ENCODE data around the gene PLAC9.

The PLAC9 gene

GRCh38 chr10:80191589-80192270, 59.2 kb downstream of the PLAC9 start:
- TF ChIP-seq POLR2A (IDR thresholded peaks at IDR 0.05; ENCODE audit: low read depth, low read length) = no peak
- DNase-seq (ENCODE audit: insufficient read length, low spot score) (no peak), FAIRE-seq (no peak)

GRCh38 chr10:80192553-80192952, 60.0 kb downstream of the PLAC9 start:
- FAIRE-seq (no peak), DNase-seq (ENCODE audit: insufficient read length, low spot score) (no peak)
- TF ChIP-seq POLR2A (IDR thresholded peaks at IDR 0.05; ENCODE audit: low read depth, low read length) = no peak

- TF ChIP-seq POLR2A (IDR thresholded peaks at IDR 0.05; ENCODE audit: low read depth, low read length) = no peak
- DNase-seq (ENCODE audit: insufficient read length, low spot score) = no peak
- no peak for FAIRE-seq
Observed at GRCh38 chr10:80194373-80195045, 62.0 kb downstream of the PLAC9 start.

Data from H54 (cell line).